Suprapubic skin (tissue), 4 donors: ENCODE measurements around the gene FGA. TPM values are rescaled to one million over a fixed set of nuclear protein-coding genes. Genes with fewer than 3 reads are reported as not detected.

ENCODE experiments used
- DNase-seq, 2 donors: peaks; one replicate each; pipeline ENCODE4 v3.0.0-alpha.2; 2019; ENCODE audit warnings: low spot score in 2 of 2
- H3K27ac ChIP-seq: fragments of 200-600 bp; sonication (generic); one replicate; pipeline ENCODE4 v1.5.1; 2019
- H3K27me3 ChIP-seq: fragments of 200-600 bp; sonication (generic); one replicate; pipeline ENCODE4 v1.5.1; 2019
- H3K36me3 ChIP-seq: fragments of 200-600 bp; sonication (generic); one replicate; pipeline ENCODE4 v1.5.1; 2019
- H3K4me1 ChIP-seq: fragments of 200-600 bp; sonication (generic); one replicate; pipeline ENCODE4 v1.5.1; 2019
- H3K4me3 ChIP-seq: fragments of 200-600 bp; sonication (generic); one replicate; pipeline ENCODE4 v1.5.1; 2019; ENCODE audit warnings: mild to moderate bottlenecking
- H3K9me3 ChIP-seq: fragments of 200-600 bp; sonication (generic); one replicate; pipeline ENCODE4 v1.5.1; 2019
- CTCF ChIP-seq, 2 donors: fragments of 200-600 bp in 1 of 2; fragments of 450-650 bp in 1 of 2; sonication (generic) in 1 of 2; IDR thresholded peaks; one replicate each; pipeline ENCODE4 v1.5.1; 2016 to 2019; ENCODE audit warnings: antibody characterized with exemption in 2 of 2, mild to moderate bottlenecking in 1 of 2, moderate library complexity in 1 of 2
- EP300 ChIP-seq: sonication (generic); formaldehyde crosslinking; IDR thresholded peaks from one replicate; pipeline ENCODE4 v1.6.1; 2017; ENCODE audit warnings: antibody characterized with exemption
- POLR2A ChIP-seq, 2 donors: fragments of 450-650 bp; IDR thresholded peaks; one replicate each; pipeline ENCODE4 v1.6.1; 2017; ENCODE audit warnings: antibody characterized with exemption in 2 of 2, mild to moderate bottlenecking in 2 of 2, moderate library complexity in 2 of 2
- POLR2AphosphoS5 ChIP-seq, 3 donors: sonication (generic); formaldehyde crosslinking; IDR thresholded peaks; one replicate each; pipeline ENCODE4 v1.6.1; 2017; ENCODE audit warnings: antibody characterized with exemption in 3 of 3
- WGBS: methylation state at CpG from one replicate; pipeline ENCODE4 v1.1.5; 2018; 5-methylcytosine and 5-hydroxymethylcytosine counted together
- total RNA-seq, 4 donors: library from RNA; depleted of rRNA; stranded (reverse); fragments of >200 nt; gene quantifications; one replicate each; pipeline ENCODE4 v1.1.0, GENCODE V29; 2016

FGA gene
- total RNA-seq, 4 donors from 2014 or later: 30.0 TPM; not detected in 3

DNA sequence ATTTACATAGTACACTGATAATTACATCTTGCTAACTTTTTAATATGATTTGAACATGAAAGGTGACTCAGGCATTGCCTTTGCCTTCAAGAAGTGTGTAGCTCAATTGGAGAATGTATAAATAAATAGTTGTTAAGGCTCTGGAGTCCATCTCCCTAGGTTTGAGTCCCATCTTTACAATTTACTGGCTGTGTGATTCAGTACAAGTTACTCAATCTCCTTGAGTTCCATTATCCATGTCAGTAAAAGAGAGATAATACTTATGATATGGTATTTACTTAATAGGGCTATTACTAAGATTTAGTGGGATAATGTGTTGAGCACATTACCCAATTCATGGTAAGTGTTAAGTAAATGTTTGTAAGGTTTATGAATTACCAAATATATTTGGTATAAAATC is 23.8 kb upstream of the FGA start:
- DNase-seq: no peak
- TF ChIP-seq CTCF (IDR thresholded peaks at IDR 0.05) (no peak), POLR2AphosphoS5 (IDR thresholded peaks at IDR 0.05) (no peak), POLR2A (IDR thresholded peaks at IDR 0.05) (no peak), EP300 (no peak)
- H3K27me3 ChIP-seq: peaks cover 4% of the 10 kb centered on the region
- no peaks in the 10 kb centered on the region for H3K9me3 ChIP-seq
- no peaks in the 10 kb centered on the region for H3K4me1 ChIP-seq
- H3K36me3 ChIP-seq: no peaks in the 10 kb centered on the region
- no peak overlapping the region for H3K27ac ChIP-seq
- no peak overlapping the region for H3K4me3 ChIP-seq

DNA sequence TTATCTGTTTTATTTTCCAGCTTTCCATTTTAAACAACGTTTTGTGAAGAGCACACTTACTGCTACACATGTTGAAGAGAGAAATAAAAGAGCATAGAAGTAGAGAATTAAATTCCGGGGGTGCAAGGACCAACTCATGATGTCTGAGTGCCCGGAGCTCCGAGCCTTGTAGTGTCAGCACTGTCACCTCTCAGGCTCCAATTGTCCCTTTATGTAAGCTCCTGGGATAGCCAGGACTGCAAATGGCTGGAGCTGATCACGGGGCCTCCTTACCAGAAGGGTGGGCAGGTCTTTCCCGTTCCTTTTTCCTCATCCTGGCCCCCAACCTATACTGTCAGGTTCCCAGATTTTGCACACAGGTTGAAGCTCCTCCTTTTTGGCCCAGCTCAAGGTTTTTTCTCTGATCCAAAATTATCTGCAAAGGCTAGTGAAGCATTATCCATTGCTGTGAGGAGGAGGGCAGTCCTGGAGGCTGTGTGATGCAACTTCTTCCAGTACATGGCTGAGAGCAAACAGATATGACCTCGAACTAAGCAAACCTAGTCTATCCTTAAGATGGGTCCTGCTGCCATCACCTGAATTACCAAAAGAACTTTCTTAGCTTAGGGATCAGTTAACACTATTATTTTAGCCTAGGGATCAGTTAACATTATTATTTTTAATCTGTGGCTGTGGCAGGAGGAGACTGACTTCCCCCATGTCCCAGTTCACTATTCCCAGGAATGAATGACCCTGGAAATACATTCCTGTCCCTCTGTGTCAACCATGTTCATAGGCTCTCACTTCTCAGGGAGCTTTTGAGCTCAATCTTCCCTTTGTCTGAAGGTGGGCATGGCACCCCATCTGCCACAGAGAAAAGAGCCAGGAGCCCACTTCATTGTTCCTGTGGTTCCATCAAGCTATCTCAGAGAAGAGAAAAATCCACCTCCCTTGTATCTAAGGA is 22.2 kb upstream of the FGA start, which contains the start of gene FGG:
Gene FGG (minus strand): TSS at position 185 of the 943 bp plus-strand sequence. CDS start 47 bp downstream, at position 138.
- H3K27ac ChIP-seq: no peak within 1 kb of the TSS
- no peak for DNase-seq
- peaks cover 9% of the 10 kb centered on the region for H3K27me3 ChIP-seq
- H3K4me3 ChIP-seq: no peak within 1 kb of the TSS
- H3K9me3 ChIP-seq: no peaks in the 10 kb centered on the region
- no peak for TF ChIP-seq EP300
- no peaks in the 10 kb centered on the region for H3K4me1 ChIP-seq
- H3K36me3 ChIP-seq: no peaks in the 10 kb centered on the region
- 72% methylated on average over 7 of the region's 7 CpGs for WGBS

GRCh38 chr4:154611833-154612232 is 21.3 kb upstream of the FGA start:
- no peak for DNase-seq
- H3K27me3 ChIP-seq: peaks cover 9% of the 10 kb centered on the region
- H3K27ac ChIP-seq: no peak overlapping the region
- WGBS: 84% methylated on average over 1 of the region's 1 CpG
- H3K9me3 ChIP-seq: no peaks in the 10 kb centered on the region
- H3K4me1 ChIP-seq: no peaks in the 10 kb centered on the region
- H3K4me3 ChIP-seq: no peak overlapping the region
- no peaks in the 10 kb centered on the region for H3K36me3 ChIP-seq
- no peak for TF ChIP-seq CTCF (IDR thresholded peaks at IDR 0.05)
- TF ChIP-seq EP300: no peak

DNA sequence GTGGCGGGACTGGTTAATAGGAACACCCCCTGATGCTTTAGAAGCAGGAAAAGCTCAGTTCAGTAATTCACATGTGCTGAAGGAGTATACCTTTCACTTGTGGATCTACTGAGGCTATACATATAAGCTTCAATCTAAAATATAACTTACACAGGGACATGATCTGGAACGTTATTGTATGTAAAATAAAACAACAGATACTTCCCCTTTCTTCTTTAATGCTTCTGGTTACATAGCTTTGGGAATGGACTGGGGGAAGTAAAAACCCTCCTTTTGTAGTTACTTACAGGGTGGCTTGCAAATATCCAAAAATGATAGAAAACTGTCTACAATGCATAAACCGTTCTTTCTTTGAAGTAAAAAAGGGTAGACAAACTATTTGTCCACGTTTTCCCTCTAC is 20.0 kb upstream of the FGA start:
- Histone ChIP-seq H3K27ac (no peak overlapping the region), H3K36me3 (no peaks in the 10 kb centered on the region)
- 62% methylated on average over 4 of the region's 4 CpGs for WGBS

GRCh38 chr4:154609532-154609931 is 19.0 kb upstream of the FGA start:
- Histone ChIP-seq H3K36me3 (no peaks in the 10 kb centered on the region), H3K9me3 (no peaks in the 10 kb centered on the region), H3K27me3 (peaks cover 6% of the 10 kb centered on the region), H3K4me1 (no peaks in the 10 kb centered on the region), H3K4me3 (no peak overlapping the region), H3K27ac (no peak overlapping the region)
- DNase-seq: no peak
- TF ChIP-seq CTCF (IDR thresholded peaks at IDR 0.05) (no peak), EP300 (no peak), POLR2A (IDR thresholded peaks at IDR 0.05) (no peak), POLR2AphosphoS5 (IDR thresholded peaks at IDR 0.05) (no peak)
- WGBS: 78% methylated on average over 4 of the region's 4 CpGs

More for the DNA sequence above, 20.0 kb upstream of the FGA start:
- TF ChIP-seq EP300 (no peak), POLR2AphosphoS5 (IDR thresholded peaks at IDR 0.05) (no peak)
- Histone ChIP-seq H3K4me1 (no peaks in the 10 kb centered on the region), H3K27me3 (peaks cover 9% of the 10 kb centered on the region), H3K4me3 (no peak overlapping the region), H3K9me3 (no peaks in the 10 kb centered on the region)
- no peak for DNase-seq

DNA sequence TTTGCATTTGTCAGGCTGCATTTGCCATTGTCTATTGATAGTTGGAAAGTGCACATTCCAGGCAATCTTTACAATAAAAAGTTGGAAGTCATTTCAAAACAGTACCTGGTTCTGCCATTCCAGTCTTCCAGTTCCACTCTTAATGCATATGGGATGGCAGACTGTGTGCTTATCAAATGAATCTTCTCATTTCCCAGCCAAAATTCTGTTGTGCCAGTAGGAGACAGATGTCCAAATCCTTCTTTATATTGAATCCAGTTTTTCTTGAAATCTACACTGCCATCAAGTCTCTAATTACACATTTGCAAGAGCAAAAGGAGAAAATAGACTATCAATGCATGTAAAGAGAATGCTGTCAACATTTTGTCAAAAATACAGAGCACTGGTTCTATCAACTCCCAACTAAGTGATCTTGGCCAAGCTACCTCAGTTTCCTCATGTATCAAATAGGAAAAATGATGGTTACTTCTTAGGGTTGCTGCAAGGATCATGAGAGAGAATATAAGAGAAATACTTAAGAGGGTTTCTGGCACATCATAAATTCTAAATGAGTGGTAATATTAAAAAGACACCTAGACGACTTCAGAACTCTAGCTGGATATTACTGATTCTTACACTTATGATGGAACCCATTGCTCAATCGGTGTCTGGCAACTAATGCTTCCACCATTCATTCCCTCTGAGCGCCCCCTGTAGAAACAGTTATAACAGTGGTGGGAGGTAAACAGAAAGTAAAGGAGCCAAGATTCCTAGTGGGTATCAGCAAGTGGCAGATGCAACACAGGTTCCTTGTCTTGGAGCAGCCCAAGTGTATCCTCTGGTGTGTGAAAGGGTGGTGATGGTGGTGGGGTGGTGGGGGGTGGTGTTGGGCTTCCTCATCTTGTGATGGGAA is 18.1 kb upstream of the FGA start:
- peaks cover 6% of the 10 kb centered on the region for H3K27me3 ChIP-seq
- TF ChIP-seq EP300 (no peak), CTCF (IDR thresholded peaks at IDR 0.05) (no peak), POLR2A (IDR thresholded peaks at IDR 0.05) (no peak), POLR2AphosphoS5 (IDR thresholded peaks at IDR 0.05) (no peak)
- no peak overlapping the region for H3K27ac ChIP-seq
- 81% methylated on average over 3 of the region's 3 CpGs for WGBS
- no peaks in the 10 kb centered on the region for H3K36me3 ChIP-seq
- DNase-seq: no peak
- no peaks in the 10 kb centered on the region for H3K9me3 ChIP-seq
- H3K4me3 ChIP-seq: no peak overlapping the region
- H3K4me1 ChIP-seq: no peaks in the 10 kb centered on the region
